Spleen (tissue), 7 donors: ENCODE data around the gene DOCK4.

Experiments
- CTCF ChIP-seq, 11 experiments: fragments of 200-600 bp in 7 of 11; fragments of 450-650 bp in 4 of 11; sonication (generic) in 4 of 11; IDR thresholded peaks in 8 of 11; conservative IDR thresholded peaks in 3 of 11; 1 replicate in 7 of 11; 2 replicates in 4 of 11; pipeline versions ENCODE4 v1.4.0 to v1.8.0; 2016 to 2021; ENCODE audit warnings: antibody characterized with exemption in 11 of 11, inconsistent platforms in 4 of 11, mild to moderate bottlenecking in 1 of 11
- POLR2A ChIP-seq, 3 donors: fragments of 450-650 bp; IDR thresholded peaks; one replicate each; pipeline ENCODE4 v1.5.1; 2017; ENCODE audit warnings: antibody characterized with exemption in 3 of 3, mild to moderate bottlenecking in 1 of 3
- POLR2AphosphoS5 ChIP-seq, 3 donors: sonication (generic); formaldehyde crosslinking; IDR thresholded peaks; one replicate each; pipeline ENCODE4 v1.5.1; 2017; ENCODE audit warnings: antibody characterized with exemption in 3 of 3
- donor health status: DM: no; HTN: no; CAD: no; lungs with moderate emphysema.
- donor health status: DM: no; HTN: no; CAD: no.
- donor health status: DM: no; HTN: no; CAD: no.

DNA sequence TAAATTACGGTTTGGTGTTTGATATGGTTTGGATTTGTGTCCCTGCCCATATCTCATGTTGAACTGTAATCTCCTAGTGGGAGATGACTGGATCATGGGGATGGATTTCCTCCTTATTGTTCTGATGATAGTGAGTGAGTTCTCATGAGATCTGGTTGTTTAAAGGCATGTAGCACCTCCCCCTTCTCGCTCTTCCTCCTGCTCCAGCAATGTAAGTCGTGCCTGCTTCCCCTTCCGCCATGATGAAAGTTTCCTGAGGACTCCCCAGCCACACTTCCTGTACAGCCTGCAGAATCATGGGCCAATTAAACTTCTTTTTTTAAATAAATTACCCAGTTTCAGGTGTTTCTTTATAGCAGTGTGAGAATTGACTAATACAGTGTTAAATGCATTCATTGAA, 116.6 kb downstream of the DOCK4 start:
- TF ChIP-seq CTCF (IDR thresholded peaks at IDR 0.05 in 8 of 11, conservative IDR thresholded peaks at IDR 0.05 in 3 of 11) (no peak), POLR2AphosphoS5 (IDR thresholded peaks at IDR 0.05) (peak in 1 of 3 donors; percentile 57), POLR2A (IDR thresholded peaks at IDR 0.05) (no peak)
